ENCODE results near the gene CRTC1. TPM values are rescaled to one million over a fixed set of nuclear protein-coding genes. Genes with fewer than 3 reads are reported as not detected.

Gene CRTC1
- total RNA-seq, 4 donors from 2014 or later, result 1.8 to 3.6 (median 2.1) TPM

GRCh38 chr19:18718846-18719458 lies 35.5 kb downstream of the CRTC1 start:
- Histone ChIP-seq H3K4me3 (no peak overlapping the region), H3K4me1 (no peaks in the 10 kb centered on the region), H3K36me3 (no peaks in the 10 kb centered on the region), H3K9me3 (no peaks in the 10 kb centered on the region), H3K27ac (no peak overlapping the region), H3K27me3 (no peaks in the 10 kb centered on the region)
- intact Hi-C loops (cut with DNase I), result no loop called here
- WGBS, 2 donors, result 84 to 85% methylated on average over 10 to 11 of the region's 16 CpGs
- TF ChIP-seq CTCF (IDR thresholded peaks at IDR 0.05), result no peak
- no peak for TF ChIP-seq POLR2A (IDR thresholded peaks at IDR 0.05)
- no peak for DNase-seq

GRCh38 chr19:18719541-18719940 lies 36.1 kb downstream of the CRTC1 start:
- H3K9me3 ChIP-seq, result no peaks in the 10 kb centered on the region
- no peak for DNase-seq

GRCh38 chr19:18723871-18724377 lies 40.4 kb downstream of the CRTC1 start:
- Histone ChIP-seq H3K4me1 (peaks cover 7 to 12% (median 7%) of the 10 kb centered on the region in 3 donors), H3K9me3 (no peaks in the 10 kb centered on the region), H3K36me3 (no peaks in the 10 kb centered on the region), H3K27ac (no peak overlapping the region), H3K4me3 (no peak overlapping the region), H3K27me3 (no peaks in the 10 kb centered on the region)
- intact Hi-C loops (cut with DNase I), result no loop called here
- WGBS, 2 donors, result 100% methylated on average over 1 of the region's 21 CpGs; no CpG with 5 or more reads in 1 of the 2 donors
- TF ChIP-seq POLR2A (IDR thresholded peaks at IDR 0.05) (no peak), CTCF (IDR thresholded peaks at IDR 0.05) (no peak)
- DNase-seq, result no peak

More at GRCh38 chr19:18719541-18719940, 36.1 kb downstream of the CRTC1 start:
- no peak overlapping the region for H3K27ac ChIP-seq
- no peaks in the 10 kb centered on the region for H3K4me1 ChIP-seq
- H3K27me3 ChIP-seq, result no peaks in the 10 kb centered on the region
- intact Hi-C loops (cut with DNase I), result no loop called here
- H3K36me3 ChIP-seq, result no peaks in the 10 kb centered on the region
- WGBS, 2 donors, result 79% methylated on average over 18 of the region's 25 CpGs; no CpG with 5 or more reads in 1 of the 2 donors
- H3K4me3 ChIP-seq, result no peak overlapping the region
- TF ChIP-seq POLR2A (IDR thresholded peaks at IDR 0.05) (no peak), CTCF (IDR thresholded peaks at IDR 0.05) (no peak)

GRCh38 chr19:18725841-18726770 lies 42.6 kb downstream of the CRTC1 start:
- intact Hi-C loops (cut with DNase I), result no loop called here
- DNase-seq, result no peak
- 76 to 88% methylated on average over 9 to 17 of the region's 30 CpGs for WGBS, 2 donors

More at GRCh38 chr19:18725841-18726770, 42.6 kb downstream of the CRTC1 start:
- TF ChIP-seq POLR2A (IDR thresholded peaks at IDR 0.05) (no peak), CTCF (IDR thresholded peaks at IDR 0.05) (no peak)
- Histone ChIP-seq H3K4me1 (peaks cover 7 to 12% (median 7%) of the 10 kb centered on the region in 3 donors), H3K27me3 (no peaks in the 10 kb centered on the region), H3K27ac (peak overlapping the region in 3 of 4 donors; percentile 42 to 50 (median 50)), H3K36me3 (no peaks in the 10 kb centered on the region), H3K9me3 (no peaks in the 10 kb centered on the region), H3K4me3 (no peak overlapping the region)
